ENCODE data around the gene CUL1. TPM values are rescaled to one million over a fixed set of nuclear protein-coding genes. Genes with fewer than 3 reads are reported as not detected.

Gene CUL1
- total RNA-seq, 6 donors from 2014 or later: 29.0 to 65.0 (median 45.9) TPM

- Histone ChIP-seq H3K27ac (no peak overlapping the region), H3K4me1 (no peaks in the 10 kb centered on the region), H3K36me3 (peaks cover 5 to 79% (median 25%) of the 10 kb centered on the region in 4 donors), H3K27me3 (no peaks in the 10 kb centered on the region), H3K9me3 (no peaks in the 10 kb centered on the region), H3K4me3 (no peak overlapping the region)
- DNase-seq: no peak
- TF ChIP-seq, protein P1, sequence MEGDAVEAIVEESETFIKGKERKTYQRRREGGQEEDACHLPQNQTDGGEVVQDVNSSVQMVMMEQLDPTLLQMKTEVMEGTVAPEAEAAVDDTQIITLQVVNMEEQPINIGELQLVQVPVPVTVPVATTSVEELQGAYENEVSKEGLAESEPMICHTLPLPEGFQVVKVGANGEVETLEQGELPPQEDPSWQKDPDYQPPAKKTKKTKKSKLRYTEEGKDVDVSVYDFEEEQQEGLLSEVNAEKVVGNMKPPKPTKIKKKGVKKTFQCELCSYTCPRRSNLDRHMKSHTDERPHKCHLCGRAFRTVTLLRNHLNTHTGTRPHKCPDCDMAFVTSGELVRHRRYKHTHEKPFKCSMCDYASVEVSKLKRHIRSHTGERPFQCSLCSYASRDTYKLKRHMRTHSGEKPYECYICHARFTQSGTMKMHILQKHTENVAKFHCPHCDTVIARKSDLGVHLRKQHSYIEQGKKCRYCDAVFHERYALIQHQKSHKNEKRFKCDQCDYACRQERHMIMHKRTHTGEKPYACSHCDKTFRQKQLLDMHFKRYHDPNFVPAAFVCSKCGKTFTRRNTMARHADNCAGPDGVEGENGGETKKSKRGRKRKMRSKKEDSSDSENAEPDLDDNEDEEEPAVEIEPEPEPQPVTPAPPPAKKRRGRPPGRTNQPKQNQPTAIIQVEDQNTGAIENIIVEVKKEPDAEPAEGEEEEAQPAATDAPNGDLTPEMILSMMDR (IDR thresholded peaks at IDR 0.05): no peak
- TF ChIP-seq EP300 (IDR thresholded peaks at IDR 0.05): no peak
- no peak for TF ChIP-seq POLR2AphosphoS5 (IDR thresholded peaks at IDR 0.05)
- no peak for TF ChIP-seq POLR2A (IDR thresholded peaks at IDR 0.05)
- no peak for ATAC-seq (ENCODE audit: low FRiP score in 2 of 2)
- 89 to 92% methylated on average over 8 of the region's 8 CpGs for WGBS, 2 donors
Observed at GRCh38 chr7:148772297-148773089, 73.8 kb downstream of the CUL1 start.

DNA sequence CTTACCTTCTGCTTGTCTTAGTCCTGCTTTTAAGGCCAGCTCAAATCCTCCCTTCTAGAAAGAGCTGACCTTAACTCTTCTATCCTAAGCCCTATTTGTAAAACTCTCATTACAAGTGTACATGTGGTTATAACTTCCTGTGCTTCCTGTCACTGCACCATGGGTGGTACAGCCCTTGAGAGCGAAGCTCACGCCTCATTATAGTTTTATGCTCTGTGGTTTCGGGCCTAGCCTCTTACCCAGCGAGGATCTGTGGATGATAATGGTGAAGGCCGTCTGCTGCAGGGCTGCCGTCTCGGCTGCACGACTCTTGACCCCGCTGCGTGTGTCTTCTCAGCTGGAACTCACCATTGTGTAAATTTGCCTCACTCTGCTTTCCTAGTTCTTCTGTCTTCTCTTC, 74.6 kb downstream of the CUL1 start:
- 67 to 87% methylated on average over 10 of the region's 10 CpGs for WGBS, 2 donors
- H3K4me1 ChIP-seq: no peaks in the 10 kb centered on the region
- DNase-seq (no peak), ATAC-seq (ENCODE audit: low FRiP score in 2 of 2) (peak in 1 of 2 donors; percentile 35)
- H3K36me3 ChIP-seq: peaks cover 5 to 73% (median 20%) of the 10 kb centered on the region in 4 donors
- no peaks in the 10 kb centered on the region for H3K27me3 ChIP-seq
- H3K27ac ChIP-seq: no peak overlapping the region
- TF ChIP-seq POLR2AphosphoS5 (IDR thresholded peaks at IDR 0.05) (no peak), EP300 (IDR thresholded peaks at IDR 0.05) (no peak), POLR2A (IDR thresholded peaks at IDR 0.05) (no peak)
- TF ChIP-seq, protein P1 (IDR thresholded peaks at IDR 0.05): no peak
- no peak overlapping the region for H3K4me3 ChIP-seq
- no peaks in the 10 kb centered on the region for H3K9me3 ChIP-seq

DNA sequence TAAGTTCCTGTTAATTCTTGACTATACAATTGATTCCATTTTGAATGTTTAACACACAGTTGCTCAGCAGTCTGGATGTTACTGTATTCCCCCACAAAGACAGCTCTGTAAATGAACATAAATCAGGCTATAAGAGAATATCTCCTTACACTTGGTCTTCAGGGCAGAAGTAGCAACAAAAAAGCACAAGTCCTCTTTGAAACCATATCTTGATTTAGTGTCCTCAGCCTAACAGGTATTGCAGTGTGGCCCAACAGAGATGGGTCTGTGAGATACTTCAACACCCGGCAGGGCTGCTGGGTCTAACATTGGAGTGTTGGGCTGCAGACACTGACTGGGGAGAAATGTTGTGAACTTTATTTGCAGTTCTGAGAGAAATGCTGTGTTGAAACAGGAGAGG, 75.8 kb downstream of the CUL1 start:
- DNase-seq: no peak
- H3K27me3 ChIP-seq: no peaks in the 10 kb centered on the region

DNA sequence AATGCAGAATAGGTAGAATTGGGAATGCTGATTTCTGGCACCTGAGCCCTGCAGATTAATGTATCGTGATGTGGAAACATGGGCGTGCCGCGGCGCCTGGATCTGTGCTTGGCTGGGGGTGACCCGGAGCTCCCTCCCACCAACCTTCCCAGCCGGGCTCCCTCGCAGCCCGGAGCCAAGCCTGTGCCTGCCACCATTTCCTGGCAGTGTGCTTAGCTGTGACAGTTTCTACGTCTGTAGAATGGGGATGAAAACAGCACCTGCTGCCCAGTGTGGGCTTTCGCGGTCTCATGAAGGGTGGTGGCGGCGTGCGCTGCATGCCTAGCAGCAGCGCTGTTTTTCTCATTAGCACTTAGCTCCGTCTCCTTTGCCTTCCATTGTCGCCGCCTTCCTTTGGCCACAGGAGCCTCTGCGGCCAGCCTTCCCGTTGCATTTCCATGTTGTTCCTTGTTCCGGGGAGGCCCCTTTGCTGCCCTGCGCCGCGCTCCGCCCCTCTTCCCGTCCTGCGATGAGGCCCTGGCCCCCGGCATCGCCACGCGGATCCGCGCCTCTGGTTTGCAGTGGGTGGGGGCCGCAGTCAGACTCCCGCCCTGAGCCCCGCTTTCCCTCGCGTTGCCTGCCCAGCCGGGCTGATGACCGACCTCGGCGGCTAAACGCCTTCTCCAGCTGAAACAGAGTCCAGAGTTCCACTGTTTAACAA, 84.2 kb downstream of the CUL1 start:
- peak in 1 of 2 donors; percentile 83 for DNase-seq
- ATAC-seq (ENCODE audit: low FRiP score in 2 of 2): no peak

More for the DNA sequence above, 75.8 kb downstream of the CUL1 start:
- Histone ChIP-seq H3K4me1 (no peaks in the 10 kb centered on the region), H3K36me3 (peaks cover 5 to 73% (median 19%) of the 10 kb centered on the region in 4 donors), H3K27ac (no peak overlapping the region), H3K4me3 (no peak overlapping the region), H3K9me3 (no peaks in the 10 kb centered on the region)
- WGBS, 2 donors: 90 to 100% methylated on average over 1 of the region's 1 CpG
- TF ChIP-seq EP300 (IDR thresholded peaks at IDR 0.05) (no peak), POLR2A (IDR thresholded peaks at IDR 0.05) (no peak), POLR2AphosphoS5 (IDR thresholded peaks at IDR 0.05) (no peak)
- TF ChIP-seq, protein P1 (IDR thresholded peaks at IDR 0.05): no peak
- ATAC-seq (ENCODE audit: low FRiP score in 2 of 2): no peak

More for the DNA sequence above, 84.2 kb downstream of the CUL1 start:
- WGBS, 2 donors: 90 to 93% methylated on average over 44 of the region's 44 CpGs
- H3K4me1 ChIP-seq: peaks cover 0 to 9% (median 3%) of the 10 kb centered on the region in 4 donors
- H3K9me3 ChIP-seq: no peaks in the 10 kb centered on the region
- H3K4me3 ChIP-seq: no peak overlapping the region
- H3K27me3 ChIP-seq: no peaks in the 10 kb centered on the region
- TF ChIP-seq POLR2A (IDR thresholded peaks at IDR 0.05) (no peak), POLR2AphosphoS5 (IDR thresholded peaks at IDR 0.05) (no peak), EP300 (IDR thresholded peaks at IDR 0.05) (no peak)
- TF ChIP-seq, protein P1 (IDR thresholded peaks at IDR 0.05): no peak
- no peak overlapping the region for H3K27ac ChIP-seq
- peaks cover 3 to 88% (median 42%) of the 10 kb centered on the region in 4 donors for H3K36me3 ChIP-seq

Data from upper lobe of left lung (tissue), 6 donors.